Stomach (tissue), 9 donors: ENCODE results near the gene ETNK1. TPM values are rescaled to one million over a fixed set of nuclear protein-coding genes. Genes with fewer than 3 reads are reported as not detected.

Experiments
- DNase-seq, 2 donors: peaks; one replicate each; pipeline versions ENCODE4 v3.0.0 to v3.0.0-alpha.2; 2013 to 2019
- H3K27ac ChIP-seq, 5 donors: fragments of 200-600 bp in 4 of 5; sonication (generic) in 4 of 5; one replicate each; pipeline ENCODE4 v1.5.1; 2013 to 2019; ENCODE audit warnings: mild to moderate bottlenecking in 1 of 5, moderate library complexity in 1 of 5
- H3K27me3 ChIP-seq, 3 donors: fragments of 200-600 bp; sonication (generic); one replicate each; pipeline ENCODE4 v1.5.1; 2017 to 2019; ENCODE audit warnings: mixed run types in 1 of 3
- H3K36me3 ChIP-seq, 4 donors: fragments of 200-600 bp; sonication (generic); 1 replicate in 3 of 4; 2 replicates in 1 of 4; pipeline ENCODE4 v1.5.1; 2016 to 2019
- H3K4me1 ChIP-seq, 4 donors: fragments of 200-600 bp; sonication (generic); one replicate each; pipeline ENCODE4 v1.5.1; 2016 to 2019
- H3K4me3 ChIP-seq, 4 donors: fragments of 200-600 bp; sonication (generic) in 3 of 4; one replicate each; pipeline ENCODE4 v1.5.1; 2016 to 2019; ENCODE audit warnings: mild to moderate bottlenecking in 1 of 4
- H3K9me3 ChIP-seq, 4 donors: fragments of 200-600 bp; sonication (generic); one replicate each; pipeline ENCODE4 v1.5.1; 2016 to 2019
- EP300 ChIP-seq: sonication (generic); formaldehyde crosslinking; IDR thresholded peaks from one replicate; pipeline ENCODE4 v1.6.1; 2017; ENCODE audit warnings: antibody characterized with exemption
- POLR2A ChIP-seq, 4 donors: fragments of 450-650 bp; IDR thresholded peaks; one replicate each; pipeline ENCODE4 v1.6.1; 2016; ENCODE audit warnings: antibody characterized with exemption in 4 of 4, control low read depth in 2 of 4, mild to moderate bottlenecking in 1 of 4, moderate library complexity in 1 of 4
- POLR2AphosphoS5 ChIP-seq, 3 donors: sonication (generic); formaldehyde crosslinking; IDR thresholded peaks; one replicate each; pipeline ENCODE4 v1.6.1; 2016; ENCODE audit warnings: antibody characterized with exemption in 3 of 3
- WGBS, 5 donors: extraction: QIAGEN DNeasy Blood & Tissue Kit in 3 of 5; methylation state at CpG; one replicate each; pipeline versions ENCODE4 v1.1.5 to v1.1.7; 2013 to 2018; 5-methylcytosine and 5-hydroxymethylcytosine counted together
- intact Hi-C: fragments of 100-400 bp; cut with DNase I; formaldehyde crosslinking; loops from one replicate; pipeline ENCODE4 v1.15.1; 2023; ENCODE audit warnings: low total_unique reads
- polyA plus RNA-seq, 3 donors: library from polyadenylated mRNA; stranded (reverse); fragments of 200-250 nt; gene quantifications; one replicate each; pipeline ENCODE4 v1.2.3, GENCODE V29; 2013
- total RNA-seq, 5 donors: library from RNA; depleted of rRNA; stranded (reverse); fragments of >200 nt; gene quantifications; one replicate each; pipeline versions ENCODE4 v1.1.0 to v1.2.3, GENCODE V29; 2014 to 2016
- TF ChIP-seq, protein P1 (sequence below), 7 experiments: fragments of 450-650 bp in 4 of 7; fragments of 200-600 bp in 3 of 7; sonication (generic) in 3 of 7; IDR thresholded peaks; one replicate each; pipeline ENCODE4 v1.5.1; 2016 to 2019; ENCODE audit warnings: antibody characterized with exemption in 7 of 7, control low read depth in 2 of 7, mild to moderate bottlenecking in 1 of 7
- donor health status: healthy with polysubstance abuse.
- donor health status: Bipolar disorder and iron deficiency.
- donor health status: healthy.

The ETNK1 gene
- total and polyA plus RNA-seq, 8 donors: 7.5 to 168 (median 40.4) TPM

DNA sequence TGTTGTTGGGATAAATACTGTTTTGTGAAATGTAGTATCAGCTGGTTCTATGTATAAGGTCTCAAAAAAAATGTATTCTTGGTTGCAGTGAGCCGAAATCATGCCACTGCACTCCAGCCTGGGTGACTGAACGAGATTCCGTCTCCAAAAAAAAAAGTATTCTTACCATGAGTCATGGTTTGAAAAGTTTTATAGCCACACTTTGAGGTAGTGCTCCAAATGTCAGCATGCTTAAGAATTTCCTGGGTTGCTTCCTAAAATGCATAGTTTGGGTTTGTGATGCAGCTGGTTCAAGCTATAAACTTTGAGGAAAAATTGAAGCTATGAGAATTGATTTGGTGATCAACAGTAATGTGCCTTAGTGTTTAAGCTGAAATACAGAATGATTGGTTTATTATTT lies 48.0 kb downstream of the ETNK1 start:
- peaks cover 0 to 63% (median 47%) of the 10 kb centered on the region in 4 donors for H3K36me3 ChIP-seq
- no peak overlapping the region for H3K27ac ChIP-seq
- intact Hi-C loops: no loop called here
- H3K4me1 ChIP-seq: peaks cover 0 to 7% (median 0%) of the 10 kb centered on the region in 4 donors
- WGBS, 5 donors: 67 to 90% (median 83%) methylated on average over 3 of the region's 3 CpGs
- H3K4me3 ChIP-seq: no peak overlapping the region
- DNase-seq: no peak
- TF ChIP-seq EP300 (no peak), POLR2AphosphoS5 (IDR thresholded peaks at IDR 0.05) (no peak), POLR2A (IDR thresholded peaks at IDR 0.05) (no peak)
- TF ChIP-seq, protein P1, sequence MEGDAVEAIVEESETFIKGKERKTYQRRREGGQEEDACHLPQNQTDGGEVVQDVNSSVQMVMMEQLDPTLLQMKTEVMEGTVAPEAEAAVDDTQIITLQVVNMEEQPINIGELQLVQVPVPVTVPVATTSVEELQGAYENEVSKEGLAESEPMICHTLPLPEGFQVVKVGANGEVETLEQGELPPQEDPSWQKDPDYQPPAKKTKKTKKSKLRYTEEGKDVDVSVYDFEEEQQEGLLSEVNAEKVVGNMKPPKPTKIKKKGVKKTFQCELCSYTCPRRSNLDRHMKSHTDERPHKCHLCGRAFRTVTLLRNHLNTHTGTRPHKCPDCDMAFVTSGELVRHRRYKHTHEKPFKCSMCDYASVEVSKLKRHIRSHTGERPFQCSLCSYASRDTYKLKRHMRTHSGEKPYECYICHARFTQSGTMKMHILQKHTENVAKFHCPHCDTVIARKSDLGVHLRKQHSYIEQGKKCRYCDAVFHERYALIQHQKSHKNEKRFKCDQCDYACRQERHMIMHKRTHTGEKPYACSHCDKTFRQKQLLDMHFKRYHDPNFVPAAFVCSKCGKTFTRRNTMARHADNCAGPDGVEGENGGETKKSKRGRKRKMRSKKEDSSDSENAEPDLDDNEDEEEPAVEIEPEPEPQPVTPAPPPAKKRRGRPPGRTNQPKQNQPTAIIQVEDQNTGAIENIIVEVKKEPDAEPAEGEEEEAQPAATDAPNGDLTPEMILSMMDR (IDR thresholded peaks at IDR 0.05): no peak
- H3K27me3 ChIP-seq: no peaks in the 10 kb centered on the region
- no peaks in the 10 kb centered on the region for H3K9me3 ChIP-seq

DNA sequence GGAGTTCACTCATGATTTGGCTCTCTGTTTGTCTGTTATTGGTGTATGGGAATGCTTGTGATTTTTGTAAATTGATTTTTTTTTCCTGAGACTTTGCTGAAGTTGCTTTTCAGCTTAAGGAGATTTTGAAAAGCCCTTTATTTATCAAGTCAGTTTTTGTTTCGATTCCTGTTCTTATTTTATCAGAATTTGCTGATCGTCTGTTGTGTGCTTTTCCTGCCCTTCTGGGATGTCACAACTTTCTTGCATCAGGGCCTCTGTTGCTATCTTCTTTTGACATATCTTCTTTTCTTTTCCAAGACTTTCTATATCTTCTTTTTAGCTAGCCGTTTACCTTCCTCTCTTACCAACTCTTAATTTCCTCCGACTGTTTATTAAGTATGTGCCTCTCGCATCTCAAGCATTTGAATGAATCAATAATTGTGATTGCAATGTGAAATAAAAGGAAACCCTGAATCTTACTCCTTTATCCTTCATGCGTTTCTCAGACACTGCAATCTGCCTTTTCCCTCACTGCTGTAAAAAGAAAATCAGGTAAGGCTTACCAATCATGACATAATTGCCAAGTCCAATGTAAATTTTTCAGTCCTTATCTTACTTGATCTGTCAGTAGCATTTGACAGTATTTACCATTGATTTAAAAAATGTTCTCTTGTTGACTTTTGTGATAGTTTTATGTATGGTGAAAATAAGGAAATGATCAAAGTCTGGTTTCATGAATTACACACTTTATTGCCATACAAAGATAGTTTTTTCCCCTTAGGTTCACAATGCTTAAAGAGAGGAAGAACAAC lies 53.0 kb downstream of the ETNK1 start:
- TF ChIP-seq, protein P1 (IDR thresholded peaks at IDR 0.05): no peak
- no peak for DNase-seq
- H3K36me3 ChIP-seq: peaks cover 0 to 79% (median 58%) of the 10 kb centered on the region in 4 donors
- H3K4me3 ChIP-seq: no peak overlapping the region
- peak overlapping the region in 1 of 5 donors; percentile 38 for H3K27ac ChIP-seq
- intact Hi-C loops: no loop called here
- no peaks in the 10 kb centered on the region for H3K27me3 ChIP-seq
- no peaks in the 10 kb centered on the region for H3K9me3 ChIP-seq
- 40 to 63% (median 54%) methylated on average over 6 of the region's 6 CpGs for WGBS, 5 donors
- H3K4me1 ChIP-seq: peaks cover 0 to 17% (median 0%) of the 10 kb centered on the region in 4 donors

DNA sequence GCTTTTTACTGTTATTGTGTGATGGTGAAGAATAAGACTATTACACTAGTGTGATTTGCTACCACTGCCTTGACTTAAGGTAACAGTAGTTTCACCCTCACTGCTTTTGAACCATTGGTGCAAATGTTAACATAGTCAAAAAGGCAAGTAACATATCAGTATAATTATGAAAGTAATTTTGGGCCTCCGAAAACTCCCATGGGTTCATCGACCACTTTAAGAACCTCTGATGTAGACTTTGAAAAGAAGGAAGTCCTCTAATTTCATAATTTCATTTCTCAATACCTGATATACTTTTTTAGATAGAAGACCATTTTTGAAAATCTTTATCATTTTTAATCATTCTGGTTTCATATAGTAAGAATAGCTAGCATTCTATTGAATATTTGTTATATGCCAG lies 57.7 kb downstream of the ETNK1 start:
- Histone ChIP-seq H3K4me1 (peaks cover 0 to 32% (median 9%) of the 10 kb centered on the region in 4 donors), H3K9me3 (no peaks in the 10 kb centered on the region), H3K4me3 (no peak overlapping the region), H3K27ac (no peak overlapping the region), H3K36me3 (peaks cover 0 to 42% (median 28%) of the 10 kb centered on the region in 4 donors), H3K27me3 (no peaks in the 10 kb centered on the region)
- no peak for DNase-seq
- intact Hi-C loops: no loop called here
- WGBS, 5 donors: 81 to 96% (median 88%) methylated on average over 2 of the region's 2 CpGs
- TF ChIP-seq EP300 (no peak), POLR2AphosphoS5 (IDR thresholded peaks at IDR 0.05) (no peak), POLR2A (IDR thresholded peaks at IDR 0.05) (no peak)
- TF ChIP-seq, protein P1 (IDR thresholded peaks at IDR 0.05): no peak

DNA sequence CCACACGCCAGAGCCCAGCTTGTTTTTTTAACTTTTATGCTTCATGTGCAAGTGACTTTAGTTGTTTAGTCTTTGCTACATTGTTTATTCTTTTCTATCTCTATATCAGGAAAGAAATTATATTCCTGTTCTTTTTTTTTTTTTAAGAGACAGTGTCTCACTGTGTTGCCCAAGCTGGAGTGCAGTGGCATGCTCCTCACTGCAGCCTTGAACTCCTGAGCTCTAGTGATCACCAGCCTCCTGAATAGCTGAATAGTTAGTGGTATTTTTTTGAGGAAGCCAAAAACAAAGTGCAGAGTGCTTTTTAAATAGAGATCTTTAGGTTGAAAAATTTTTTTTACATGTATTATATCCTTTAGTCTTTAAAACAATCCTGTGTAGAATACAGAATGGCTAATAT lies 58.2 kb downstream of the ETNK1 start:
- Histone ChIP-seq H3K4me3 (no peak overlapping the region), H3K4me1 (peaks cover 0 to 32% (median 9%) of the 10 kb centered on the region in 4 donors), H3K27me3 (no peaks in the 10 kb centered on the region), H3K9me3 (no peaks in the 10 kb centered on the region), H3K36me3 (peaks cover 0 to 41% (median 27%) of the 10 kb centered on the region in 4 donors), H3K27ac (no peak overlapping the region)
- no peak for DNase-seq
- no peak for TF ChIP-seq EP300
- TF ChIP-seq, protein P1 (IDR thresholded peaks at IDR 0.05): no peak
- no peak for TF ChIP-seq POLR2AphosphoS5 (IDR thresholded peaks at IDR 0.05)
- no peak for TF ChIP-seq POLR2A (IDR thresholded peaks at IDR 0.05)
- 70 to 82% (median 70%) methylated on average over 1 of the region's 1 CpG for WGBS, 5 donors
- intact Hi-C loops: no loop called here
